Subcutaneous adipose tissue (tissue), 4 donors: ENCODE results near the gene XPC. TPM values are rescaled to one million over a fixed set of nuclear protein-coding genes. Genes with fewer than 3 reads are reported as not detected.

Experiments
- CTCF ChIP-seq: fragments of 450-650 bp; IDR thresholded peaks from one replicate; pipeline ENCODE4 v1.5.1; 2016; ENCODE audit warnings: low read depth, mild to moderate bottlenecking, control low read depth, antibody characterized with exemption, moderate library complexity
- total RNA-seq, 4 donors: library from RNA; depleted of rRNA; stranded (reverse); fragments of >200 nt; gene quantifications; one replicate each; pipeline ENCODE4 v1.1.0, GENCODE V29; 2016

The XPC gene
- total RNA-seq, 4 donors from 2014 or later: 25.4 to 70.6 (median 46.0) TPM

GRCh38 chr3:14177580-14178246, 688 bp downstream of the XPC start:
- no peak for TF ChIP-seq CTCF

- no peak for TF ChIP-seq CTCF
Measured at GRCh38 chr3:14175383-14176037, 2.9 kb downstream of the XPC start.

GRCh38 chr3:14174483-14174882, 3.9 kb downstream of the XPC start:
- TF ChIP-seq CTCF: no peak

- no peak for TF ChIP-seq CTCF
Measured at GRCh38 chr3:14172496-14172895, 5.9 kb downstream of the XPC start.

GRCh38 chr3:14170531-14171159, 7.8 kb downstream of the XPC start:
- no peak for TF ChIP-seq CTCF

GRCh38 chr3:14169871-14170270, 8.5 kb downstream of the XPC start:
- no peak for TF ChIP-seq CTCF

GRCh38 chr3:14169435-14169834, 9.0 kb downstream of the XPC start:
- no peak for TF ChIP-seq CTCF
